GM20431 (cell line): ENCODE results near the gene PTCD3.

Experiments
- in situ Hi-C: fragments of 300-500 bp; cut with MseI, MboI; formaldehyde crosslinking; loops from one replicate; pipeline ENCODE4 v1.15.0; 2020; ENCODE audit warnings: low sequenced_read_pairs; ENCODE audit not compliant: unreplicated experiment

Gene PTCD3

DNA sequence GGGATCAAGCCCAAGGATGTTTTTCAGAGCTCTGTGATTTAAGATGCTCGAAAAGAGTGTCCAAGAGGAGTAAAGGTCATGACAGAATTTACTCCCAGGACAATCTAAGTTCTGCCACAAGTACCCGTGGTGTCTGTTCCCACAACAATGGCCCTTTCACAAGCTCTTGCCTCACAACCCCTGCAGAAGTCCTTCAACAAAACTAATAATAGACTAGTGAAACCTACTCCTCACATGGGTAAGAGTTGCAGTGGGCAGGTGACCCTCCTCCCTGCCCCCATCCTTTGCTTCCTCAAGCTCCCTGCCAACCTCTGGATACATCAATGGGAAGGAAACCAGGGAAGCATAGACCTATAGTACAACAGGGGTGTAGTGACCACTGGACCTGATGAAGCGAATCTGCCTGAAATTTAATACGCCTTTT is 34.9 kb downstream of the PTCD3 start:
- in situ Hi-C loops = no loop called here

DNA sequence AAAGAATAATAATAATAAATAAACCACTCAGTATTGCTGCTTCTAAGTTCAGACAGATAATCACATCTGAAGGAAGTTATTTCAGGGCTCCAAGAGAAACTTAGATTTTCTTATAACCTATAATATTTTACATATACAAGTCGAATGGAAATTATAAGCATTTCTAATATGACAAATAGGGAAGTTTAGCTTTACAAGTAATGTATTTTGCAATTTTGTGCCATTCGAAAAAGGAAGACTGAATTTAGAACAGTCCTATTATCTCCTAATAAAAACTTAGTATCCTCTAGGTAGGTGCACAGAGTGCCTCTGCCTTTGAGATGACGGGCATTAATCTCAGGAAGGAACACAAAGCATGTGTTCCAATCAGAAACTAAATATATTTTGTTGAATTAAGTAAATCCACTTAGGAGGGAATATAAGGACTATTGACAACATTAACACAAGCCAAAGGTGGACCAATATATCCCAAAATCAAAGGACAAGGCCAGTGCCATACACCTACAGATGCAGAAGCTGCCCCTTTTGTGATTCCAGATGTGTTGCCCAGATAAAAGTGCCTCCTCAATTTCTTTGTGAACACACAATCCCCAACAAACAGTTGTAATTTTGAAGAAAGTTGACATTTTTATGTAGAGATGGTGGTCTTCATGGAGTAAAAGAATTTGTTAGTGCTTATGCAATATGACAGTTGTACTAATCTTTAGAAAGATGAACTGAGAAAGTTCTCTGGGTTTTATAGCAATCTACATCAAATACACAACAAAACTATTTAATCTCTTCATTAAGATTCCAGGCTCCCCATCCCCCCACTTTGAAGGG is 36.6 kb downstream of the PTCD3 start:
- in situ Hi-C loops = no loop called here

DNA sequence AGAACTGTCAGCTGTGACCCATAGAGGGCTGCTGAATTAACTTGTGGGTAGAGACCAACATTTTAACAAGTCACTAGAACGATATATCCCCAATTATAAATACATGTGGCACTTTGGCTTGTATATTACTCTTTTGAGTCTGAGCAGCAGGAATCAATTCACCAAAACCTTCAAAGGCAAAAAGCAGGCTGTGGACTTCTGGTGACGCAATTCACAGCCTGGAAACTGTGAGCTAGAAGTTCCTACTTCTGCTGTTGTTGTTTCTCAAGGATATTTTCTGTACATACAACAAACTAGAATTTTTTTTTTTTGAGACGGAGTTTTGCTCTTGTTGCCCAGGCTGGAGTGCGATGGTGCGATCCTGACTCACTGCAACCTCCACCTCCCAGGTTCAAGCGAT is 37.3 kb downstream of the PTCD3 start:
- in situ Hi-C loops = no loop called here

DNA sequence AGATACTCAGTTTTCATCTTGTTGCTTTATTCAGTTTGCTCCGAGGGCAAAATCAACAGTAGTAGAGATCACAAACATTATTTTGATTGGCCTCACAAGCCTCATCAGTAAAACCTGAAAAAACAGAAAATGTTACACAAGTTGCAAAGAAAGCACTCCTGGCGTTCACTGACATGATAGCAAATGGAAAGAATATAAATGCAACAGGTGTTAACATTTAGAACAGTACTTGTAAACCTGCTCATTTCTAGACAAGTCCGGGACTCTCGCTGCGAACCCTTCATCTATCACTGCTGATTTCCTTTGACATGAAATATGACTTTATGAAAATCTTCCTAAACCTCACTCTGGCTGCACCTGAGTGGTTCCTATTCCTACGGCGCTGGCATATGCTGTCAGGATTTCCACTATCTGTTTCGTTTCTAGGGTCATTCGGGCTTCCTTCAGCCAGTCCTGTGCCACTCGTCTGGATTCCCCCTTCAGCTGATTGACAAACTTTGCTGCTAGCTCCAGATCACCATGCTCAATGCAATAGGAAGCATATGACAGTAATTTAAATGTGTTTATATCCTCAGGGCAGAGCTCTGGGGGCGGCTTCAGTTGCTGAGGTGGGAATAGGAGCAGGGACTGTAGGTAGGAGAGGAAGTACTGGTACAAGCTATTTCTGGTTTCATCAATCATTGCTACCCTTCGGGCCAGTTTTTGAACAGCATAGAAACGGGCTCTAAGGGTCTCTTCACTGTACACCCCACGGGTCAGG is 38.1 kb downstream of the PTCD3 start:
- in situ Hi-C loops = no loop called here

DNA sequence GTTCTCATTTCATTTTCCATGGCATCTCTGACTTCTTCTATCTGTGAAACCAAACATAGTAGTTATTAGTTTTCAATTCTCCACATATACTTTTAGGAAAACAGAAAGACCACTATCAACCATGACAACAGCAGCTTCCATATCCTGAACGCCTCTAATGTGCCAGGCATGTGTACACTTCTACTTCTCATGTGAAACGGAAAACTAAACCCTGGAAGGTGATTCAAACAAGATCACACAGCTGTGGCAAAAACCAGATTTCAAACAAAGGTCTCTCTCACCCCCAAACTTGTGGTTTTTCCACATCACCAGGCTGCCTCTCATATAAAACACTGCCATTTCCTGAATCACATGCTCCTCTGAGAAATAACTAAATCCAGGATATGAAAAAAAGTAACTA is 41.8 kb downstream of the PTCD3 start:
- in situ Hi-C loops = no loop called here

DNA sequence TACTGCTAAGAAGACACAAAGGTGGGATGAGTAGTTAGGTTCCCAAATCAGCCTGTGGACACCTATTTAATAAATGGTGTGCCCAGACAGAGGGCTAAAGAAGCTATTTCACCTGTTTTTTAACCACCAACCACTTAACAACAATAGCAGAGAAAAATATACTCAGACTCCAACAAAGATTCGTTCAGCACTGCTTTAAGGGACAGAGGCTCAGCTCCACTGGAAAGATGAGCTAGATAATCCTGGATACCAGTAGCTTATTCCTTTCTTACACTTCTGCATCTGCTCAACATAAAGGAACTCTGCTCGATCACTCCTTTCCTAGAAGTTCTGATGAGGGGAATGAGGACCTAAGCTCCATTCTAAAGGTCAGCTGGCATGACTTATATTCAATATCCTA is 44.5 kb downstream of the PTCD3 start:
- in situ Hi-C loops = no loop called here

DNA sequence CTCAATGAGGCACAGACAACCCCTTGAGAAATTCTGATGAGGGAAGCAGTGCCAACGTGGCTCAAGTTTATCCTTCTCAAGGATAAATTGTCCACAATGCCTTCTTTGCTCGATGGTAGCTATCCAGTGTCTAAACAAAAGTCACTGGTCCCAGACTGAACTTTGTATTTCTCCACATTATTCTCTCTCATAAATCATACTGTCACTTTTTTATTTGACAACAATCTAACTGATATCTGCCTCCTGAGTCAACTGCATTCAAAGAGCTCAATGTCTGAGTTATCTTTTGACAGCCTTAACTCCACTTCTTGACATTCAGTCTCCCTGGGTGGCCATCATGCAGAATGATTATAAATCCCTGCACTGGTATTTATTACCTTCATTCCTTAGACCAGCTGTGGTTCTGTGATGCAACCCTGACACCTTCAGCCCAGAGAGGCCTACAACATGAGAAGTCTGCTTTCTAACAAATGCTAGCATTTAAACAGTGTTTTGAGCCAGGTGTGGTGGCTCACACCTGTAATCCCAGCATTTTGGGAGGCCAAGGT is 51.0 kb downstream of the PTCD3 start:
- in situ Hi-C loops = no loop called here

DNA sequence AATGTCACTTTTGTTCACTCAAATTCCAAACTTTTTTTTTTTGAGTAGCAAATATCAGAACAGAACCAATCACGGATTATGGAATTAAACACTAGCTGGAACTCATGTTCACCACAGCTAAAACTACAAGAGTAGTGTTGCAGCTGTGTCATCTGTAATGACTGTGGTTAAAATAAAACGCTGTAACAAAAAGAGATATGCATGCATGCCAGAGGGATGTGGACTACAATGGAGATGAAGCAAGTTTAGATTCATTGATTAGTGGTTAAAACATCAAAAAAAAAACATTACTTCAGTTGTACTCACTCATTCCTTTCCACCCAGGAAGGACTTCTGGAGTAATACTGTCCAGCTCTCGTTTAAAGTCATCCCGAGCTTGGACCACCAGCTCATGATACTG is 52.3 kb downstream of the PTCD3 start:
- in situ Hi-C loops = no loop called here

DNA sequence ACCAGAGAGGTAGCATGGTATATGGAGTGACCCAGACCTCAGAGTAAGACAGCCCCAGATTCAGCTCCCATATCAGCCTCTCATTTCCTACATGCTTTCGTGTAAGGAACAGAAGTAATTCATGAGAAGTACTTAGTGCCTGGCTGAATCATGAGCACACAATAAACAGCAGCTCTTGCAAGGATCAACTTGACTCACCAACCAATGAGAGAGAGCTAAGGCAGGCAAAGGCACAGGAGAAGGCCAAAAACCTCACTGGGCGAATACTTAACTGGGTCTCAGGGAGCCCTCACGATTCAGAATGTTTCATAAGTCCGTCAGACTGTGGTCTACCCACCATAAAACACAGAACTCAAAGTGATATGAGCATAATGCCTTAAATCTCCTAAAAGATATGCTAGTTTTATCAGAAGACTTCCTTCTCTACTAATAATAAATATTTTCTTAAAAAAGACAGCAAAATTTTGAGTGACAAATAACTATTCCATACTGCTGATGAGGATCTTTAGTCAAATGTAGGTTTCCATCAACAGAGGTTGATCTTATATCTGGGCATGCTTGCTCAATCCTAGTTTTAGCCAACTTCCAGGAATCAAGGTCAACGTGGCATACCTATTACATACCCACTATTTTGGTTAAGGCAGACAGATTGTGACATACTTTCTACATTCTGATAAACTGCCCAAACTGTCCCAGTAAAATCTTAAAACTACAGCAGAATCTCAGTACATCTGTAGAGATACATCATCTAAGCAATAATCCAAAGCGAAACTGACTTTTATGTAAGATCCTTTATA is 54.3 kb downstream of the PTCD3 start:
- in situ Hi-C loops = no loop called here

DNA sequence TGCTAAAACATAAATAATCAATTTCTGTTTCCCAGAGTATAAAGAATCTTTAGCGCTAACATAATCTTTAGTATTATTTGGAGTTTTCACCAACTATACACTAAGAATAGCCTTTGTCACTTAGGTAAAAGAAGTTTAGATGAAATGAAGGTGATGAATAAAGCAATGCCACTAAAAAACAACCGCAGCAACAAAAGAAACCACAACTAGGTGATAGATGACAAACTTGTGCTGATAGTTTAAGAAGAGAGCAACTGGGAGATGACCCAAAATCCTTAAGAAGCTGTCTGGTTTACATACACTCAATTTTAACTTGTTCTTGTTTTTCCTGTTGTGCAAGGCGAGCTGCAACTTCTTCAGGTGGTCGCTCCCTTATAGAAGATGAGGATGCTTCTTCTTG is 64.4 kb downstream of the PTCD3 start:
- in situ Hi-C loops = no loop called here

DNA sequence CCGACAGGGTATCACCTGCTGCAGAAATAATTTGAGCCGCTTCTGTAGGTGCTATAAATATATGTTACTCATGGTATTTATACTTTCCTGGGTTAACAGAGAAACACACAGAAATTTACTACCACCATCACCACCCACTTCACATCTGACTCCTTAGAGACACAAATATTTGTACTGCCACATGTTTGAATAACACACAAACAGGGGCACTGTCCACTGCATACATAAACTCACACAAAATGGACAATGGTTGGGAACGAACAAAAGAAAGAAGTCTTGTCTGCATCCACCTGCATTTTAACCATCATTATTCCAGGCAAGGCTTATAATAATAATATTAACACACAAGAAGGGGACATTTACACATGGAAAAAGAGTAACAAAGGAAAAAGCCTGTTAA is 65.3 kb downstream of the PTCD3 start:
- in situ Hi-C loops = no loop called here

DNA sequence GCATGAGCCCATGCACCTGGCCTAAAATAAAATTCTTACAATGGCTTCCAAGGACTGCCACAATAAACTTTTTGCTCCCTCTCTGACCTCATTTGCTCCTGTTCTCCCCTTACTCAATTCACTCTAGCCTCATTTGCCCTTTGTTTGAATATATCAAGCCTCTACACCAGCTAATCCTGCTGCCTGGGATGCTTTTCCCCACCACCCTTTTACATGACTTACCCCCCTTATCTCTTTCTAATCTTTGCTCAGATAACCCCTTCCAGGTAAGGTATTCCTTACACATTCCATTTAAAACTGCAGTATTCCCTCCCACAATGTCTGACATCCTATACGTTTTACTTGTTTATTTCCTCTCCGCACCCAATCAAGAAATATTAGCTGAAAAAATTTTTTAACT is 66.6 kb downstream of the PTCD3 start:
- in situ Hi-C loops = no loop called here

DNA sequence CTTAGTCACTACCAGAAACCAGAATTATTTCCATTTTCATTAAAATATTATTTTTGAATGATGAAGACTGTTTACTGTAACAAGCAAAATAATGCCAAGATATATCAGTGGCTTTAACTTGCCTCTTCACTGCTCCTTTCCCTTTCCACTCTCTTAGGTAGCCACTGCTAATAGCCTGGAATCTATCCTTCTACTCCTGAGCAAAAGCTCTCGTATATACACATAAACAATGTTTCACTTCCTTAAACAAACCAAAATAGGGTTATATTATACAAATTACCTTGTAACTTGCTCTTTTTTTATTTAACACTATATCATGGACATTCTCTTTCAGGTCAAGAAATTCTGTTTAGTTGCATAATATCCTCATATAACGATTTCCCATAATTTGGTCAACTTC is 68.4 kb downstream of the PTCD3 start:
- in situ Hi-C loops = no loop called here

DNA sequence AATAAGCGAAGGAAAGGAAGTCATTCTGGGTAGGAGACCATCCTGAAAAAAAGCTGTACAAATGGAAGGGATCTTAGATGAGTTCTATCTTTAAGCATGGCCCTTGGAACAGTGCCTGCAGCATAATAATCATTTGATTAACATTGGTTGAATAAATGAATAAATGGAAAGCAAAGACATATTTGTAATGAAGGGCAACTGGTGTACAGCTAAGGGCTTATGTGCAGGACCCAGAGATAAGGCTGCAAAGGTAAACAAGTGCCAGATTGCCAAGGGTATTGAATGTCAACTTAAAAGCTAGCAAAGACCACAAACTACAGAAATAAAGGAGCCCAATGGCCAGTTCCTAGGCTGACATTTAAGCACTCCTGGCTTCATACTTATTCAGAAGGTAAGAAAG is 69.8 kb downstream of the PTCD3 start:
- in situ Hi-C loops = no loop called here

DNA sequence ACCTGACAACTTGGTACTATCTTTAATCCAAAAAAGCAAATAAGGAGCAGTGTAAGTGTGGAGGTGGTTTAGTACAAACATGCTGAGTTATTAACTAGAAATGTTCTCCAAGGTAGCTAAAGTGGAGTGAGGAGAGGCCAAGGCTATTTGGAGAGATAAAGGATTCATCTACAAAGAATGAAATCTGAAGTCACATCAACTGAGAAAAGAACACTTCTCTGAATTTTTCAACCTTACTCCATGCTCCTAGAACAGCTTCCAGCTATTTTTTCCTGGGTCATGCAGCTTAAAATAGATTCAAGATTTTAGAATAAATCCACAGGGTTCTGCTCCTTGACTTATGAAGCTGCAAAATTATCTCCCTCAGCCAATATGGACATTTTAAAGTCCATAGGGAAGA is 70.6 kb downstream of the PTCD3 start:
- in situ Hi-C loops = no loop called here

DNA sequence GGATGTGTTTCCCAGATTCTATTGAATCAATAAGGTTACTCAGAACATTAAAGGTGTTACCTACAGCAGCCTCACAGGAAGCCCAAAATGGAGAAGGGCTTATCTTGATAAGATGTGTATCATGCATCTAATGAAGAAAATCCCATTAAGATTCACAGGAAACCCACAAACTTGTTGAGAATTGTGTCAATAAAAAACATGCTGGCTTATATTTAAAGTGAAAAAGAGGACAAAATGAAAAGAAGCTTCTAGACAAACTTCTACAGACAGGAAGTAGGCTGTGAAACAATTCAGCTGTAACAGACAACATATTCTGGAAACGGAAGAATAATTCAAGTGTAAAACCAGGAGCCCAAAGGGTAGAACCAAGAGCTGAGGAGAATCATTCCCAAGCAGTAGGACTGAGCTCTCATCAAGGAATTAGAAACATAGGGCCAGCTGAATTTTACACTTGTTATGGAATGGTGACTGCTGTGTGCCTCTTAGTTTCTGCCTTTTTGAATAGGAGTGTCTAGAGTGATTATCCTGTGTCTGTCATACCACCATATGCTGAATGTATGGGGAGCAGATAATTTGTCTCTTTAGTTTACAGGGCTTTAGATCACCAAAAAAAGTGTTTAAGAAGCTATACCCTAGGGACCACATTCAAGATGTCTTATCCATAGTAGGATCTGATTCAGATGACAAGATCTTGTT is 79.6 kb downstream of the PTCD3 start:
- in situ Hi-C loops = no loop called here

DNA sequence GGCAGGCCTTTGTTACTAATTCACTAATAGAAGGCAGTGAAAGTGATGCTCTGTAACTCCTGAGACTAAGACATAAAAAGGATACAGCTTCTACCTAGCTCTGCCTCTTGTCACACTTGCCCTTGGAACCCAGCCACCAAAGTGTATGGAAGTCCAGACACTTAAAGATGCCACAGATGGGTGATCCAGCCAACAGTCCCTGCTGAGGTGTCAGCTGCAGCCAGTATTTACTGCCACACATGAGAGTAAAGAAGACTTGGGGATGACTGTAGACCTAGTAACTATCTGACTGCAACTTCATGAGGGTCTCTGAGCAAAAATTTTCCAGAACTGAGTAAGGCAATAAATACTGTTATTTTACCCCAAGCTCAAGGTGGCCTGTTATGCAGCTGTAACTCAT is 80.4 kb downstream of the PTCD3 start:
- in situ Hi-C loops = no loop called here

DNA sequence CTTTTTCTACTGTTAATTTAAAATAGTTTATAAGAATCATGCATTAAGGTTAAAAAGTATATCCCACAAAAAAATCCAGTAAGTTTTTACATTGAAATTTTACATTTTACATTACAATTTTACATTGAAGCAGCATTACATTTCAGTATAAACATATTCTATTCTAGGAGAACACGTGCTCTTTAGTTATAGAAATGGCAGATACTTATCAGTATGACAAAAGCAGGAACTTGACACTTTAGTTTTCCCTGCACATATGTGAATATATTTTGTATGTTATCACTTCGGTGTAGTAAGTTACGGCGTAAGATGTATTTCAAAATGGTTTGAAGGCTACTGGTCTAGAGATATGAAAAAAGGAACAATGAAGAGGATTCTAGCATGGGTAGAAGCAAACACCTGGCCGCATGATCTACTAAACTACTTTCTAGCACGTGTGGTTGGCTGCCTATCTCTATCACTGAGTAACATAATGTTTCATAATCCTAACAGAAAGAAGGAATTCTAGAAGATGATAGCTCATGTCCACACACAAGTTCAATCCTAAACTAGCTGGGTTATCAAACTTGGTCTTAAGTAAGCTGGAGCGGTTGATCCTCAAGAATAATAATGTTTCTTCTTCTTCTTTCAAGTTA is 83.9 kb downstream of the PTCD3 start:
- in situ Hi-C loops = no loop called here
